SJSA1 (cell line): ENCODE data around the gene PAX9. TPM values are rescaled to one million over a fixed set of nuclear protein-coding genes. Genes with fewer than 3 reads are reported as not detected.
"Not testable (repeated sequence)": the region's sequence is repeated elsewhere in the genome, so short reads cannot be mapped to it uniquely, and the experiment has no call there.

Source experiments
- DNase-seq, 2 experiments: peaks; one replicate each; pipeline ENCODE4 v3.0.0-alpha.2; 2015 to 2020; ENCODE audit warnings: low spot score in 2 of 2, low read depth in 1 of 2
- H3K27ac ChIP-seq: fragments of 250-450 bp; sonication (Bioruptor Pico); 2 replicates; pipeline ENCODE4 v1.5.1; 2020; ENCODE audit warnings: mild to moderate bottlenecking, moderate library complexity
- H3K27me3 ChIP-seq: fragments of 250-450 bp; sonication (Bioruptor Pico); replicated peaks from 2 replicates; pipeline ENCODE4 v1.5.1; 2020; ENCODE audit warnings: mild to moderate bottlenecking, moderate library complexity
- H3K36me3 ChIP-seq: fragments of 250-450 bp; sonication (Bioruptor Pico); 2 replicates; pipeline ENCODE4 v1.5.1; 2020; ENCODE audit warnings: mild to moderate bottlenecking
- H3K4me1 ChIP-seq: fragments of 250-450 bp; sonication (Bioruptor Pico); replicated peaks from 2 replicates; pipeline ENCODE4 v1.6.1; 2021; ENCODE audit warnings: mild to moderate bottlenecking
- H3K4me3 ChIP-seq: fragments of 250-450 bp; sonication (Bioruptor Pico); 2 replicates; pipeline ENCODE4 v1.5.1; 2020; ENCODE audit warnings: mild to moderate bottlenecking
- H3K9me3 ChIP-seq: fragments of 250-450 bp; sonication (Bioruptor Pico); replicated peaks from 2 replicates; pipeline ENCODE4 v1.5.1; 2020; ENCODE audit warnings: mild to moderate bottlenecking
- total RNA-seq: library from RNA; depleted of rRNA; stranded (reverse); fragments of >200 nt; shearing (Covaris generic); gene quantifications from 2 replicates; pipeline ENCODE4 v1.2.3, GENCODE V29; 2014

PAX9 gene
- total RNA-seq, 1 experiment from 2014 or later, result 3.8 TPM

DNA sequence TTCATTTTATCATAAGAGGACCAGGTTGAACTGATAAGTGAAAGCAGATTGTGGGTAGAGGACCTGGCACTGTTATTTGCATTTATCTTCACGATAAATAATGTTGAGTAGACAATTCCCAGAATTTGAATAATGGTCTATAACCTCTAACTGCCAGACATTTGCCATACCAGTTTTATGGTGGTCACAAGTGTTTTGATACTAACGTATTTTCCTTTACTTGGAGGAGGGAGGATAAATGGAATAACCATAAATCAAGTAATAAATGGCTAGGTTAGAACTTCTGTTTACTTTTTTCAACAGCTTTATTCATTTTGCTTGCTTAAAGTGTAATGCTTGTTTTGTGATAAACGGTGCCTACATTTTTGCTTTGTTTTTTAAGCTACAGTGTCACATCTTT, 9.5 kb downstream of the PAX9 start:
- H3K9me3 ChIP-seq, result no peaks in the 10 kb centered on the region
- peaks cover 9% of the 10 kb centered on the region for H3K36me3 ChIP-seq
- no peak for DNase-seq
- no peak overlapping the region for H3K27ac ChIP-seq
- no peak overlapping the region for H3K4me3 ChIP-seq
- H3K4me1 ChIP-seq, result no peaks in the 10 kb centered on the region
- no peaks in the 10 kb centered on the region; the same call in 1 of the 2 replicates for H3K27me3 ChIP-seq

DNA sequence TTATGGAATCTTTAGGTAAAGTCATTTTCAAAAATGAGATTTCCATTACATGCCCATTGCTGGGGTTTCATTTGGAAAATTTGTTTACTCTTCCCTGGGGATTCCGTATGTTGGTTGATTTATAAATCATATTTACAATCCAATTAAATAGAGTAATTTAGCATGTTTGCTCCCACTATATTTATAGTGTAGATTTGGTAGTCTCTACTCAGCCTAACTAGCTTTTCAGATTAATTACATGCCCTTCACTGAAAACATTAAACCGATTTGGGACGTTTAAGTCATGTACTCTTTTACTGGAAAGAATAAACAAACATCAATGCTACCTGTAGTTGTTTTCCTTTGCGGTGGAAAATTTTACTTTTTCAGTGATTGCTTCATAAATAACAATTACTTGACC, 10.4 kb downstream of the PAX9 start:
- Histone ChIP-seq H3K4me1 (no peaks in the 10 kb centered on the region), H3K4me3 (no peak overlapping the region), H3K9me3 (no peaks in the 10 kb centered on the region), H3K27me3 (no peaks in the 10 kb centered on the region; the same call in 1 of the 2 replicates), H3K27ac (no peak overlapping the region), H3K36me3 (peaks cover 9% of the 10 kb centered on the region)
- no peak for DNase-seq

DNA sequence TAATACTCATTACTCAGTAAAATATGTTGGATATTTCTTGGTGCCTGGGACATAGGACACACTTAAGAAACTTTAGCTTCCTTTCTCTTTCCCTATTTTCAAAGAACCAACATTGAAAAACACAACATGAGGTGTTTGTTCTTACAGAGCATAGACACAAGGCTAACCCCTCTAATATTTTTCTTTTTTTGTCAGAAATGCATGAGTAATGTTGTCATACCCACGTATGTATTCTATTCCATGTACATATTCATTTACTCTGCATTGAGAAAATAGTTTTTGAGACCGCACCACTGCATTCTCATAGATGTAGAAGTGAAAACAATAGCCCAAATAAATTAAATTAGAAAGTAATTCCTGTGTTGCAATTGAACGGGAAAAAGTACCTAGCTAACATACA, 13.0 kb downstream of the PAX9 start:
- Histone ChIP-seq H3K27me3 (no peaks in the 10 kb centered on the region), H3K4me3 (no peak overlapping the region), H3K27ac (no peak overlapping the region), H3K9me3 (no peaks in the 10 kb centered on the region), H3K36me3 (peaks cover 9% of the 10 kb centered on the region; the same call in 1 of the 2 replicates), H3K4me1 (no peaks in the 10 kb centered on the region)
- DNase-seq, result no peak

DNA sequence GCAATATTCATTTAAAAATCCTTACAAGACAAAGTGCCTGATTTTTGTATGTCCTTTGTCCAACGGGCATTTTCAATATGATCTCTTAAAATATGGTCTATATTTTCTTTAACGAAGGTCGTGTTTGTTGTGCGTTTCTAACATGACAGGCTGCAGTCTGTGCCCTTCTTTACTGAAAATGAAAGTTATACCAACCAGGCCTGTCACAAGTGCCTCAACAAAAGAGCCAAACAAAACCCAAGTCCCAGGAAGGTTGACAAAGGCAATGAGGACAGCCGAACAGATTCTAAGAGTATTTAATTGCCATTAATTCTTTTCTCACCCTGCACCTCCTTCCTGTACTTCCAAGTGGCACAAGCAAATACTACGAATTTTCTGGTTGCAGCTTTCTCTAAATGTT, 13.9 kb downstream of the PAX9 start:
- H3K27me3 ChIP-seq, result no peaks in the 10 kb centered on the region
- H3K4me1 ChIP-seq, result no peaks in the 10 kb centered on the region
- DNase-seq, result no peak
- no peak overlapping the region for H3K4me3 ChIP-seq
- H3K9me3 ChIP-seq, result no peaks in the 10 kb centered on the region
- H3K36me3 ChIP-seq, result peaks cover 9% of the 10 kb centered on the region; the same call in 1 of the 2 replicates
- H3K27ac ChIP-seq, result no peak overlapping the region

DNA sequence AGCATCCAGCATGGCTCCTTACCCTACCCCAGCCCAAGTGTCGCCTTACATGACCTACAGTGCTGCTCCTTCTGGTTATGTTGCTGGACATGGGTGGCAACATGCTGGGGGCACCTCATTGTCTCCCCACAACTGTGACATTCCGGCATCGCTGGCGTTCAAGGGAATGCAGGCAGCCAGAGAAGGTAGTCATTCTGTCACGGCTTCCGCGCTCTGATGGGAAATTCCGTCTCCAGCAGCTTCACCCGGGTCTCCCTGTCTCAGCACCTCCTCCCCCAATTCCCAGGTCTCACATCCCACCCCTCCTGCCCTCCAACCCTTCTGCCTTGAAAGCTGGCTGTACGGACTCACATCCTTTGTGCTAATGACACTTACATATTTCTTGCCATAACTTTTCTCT, 14.6 kb downstream of the PAX9 start:
- DNase-seq, result no peak
- H3K4me1 ChIP-seq, result no peaks in the 10 kb centered on the region
- no peak overlapping the region for H3K27ac ChIP-seq
- peaks cover 4% of the 10 kb centered on the region; the same call in 1 of the 2 replicates for H3K36me3 ChIP-seq
- H3K4me3 ChIP-seq, result no peak overlapping the region
- no peaks in the 10 kb centered on the region for H3K9me3 ChIP-seq
- no peaks in the 10 kb centered on the region for H3K27me3 ChIP-seq

DNA sequence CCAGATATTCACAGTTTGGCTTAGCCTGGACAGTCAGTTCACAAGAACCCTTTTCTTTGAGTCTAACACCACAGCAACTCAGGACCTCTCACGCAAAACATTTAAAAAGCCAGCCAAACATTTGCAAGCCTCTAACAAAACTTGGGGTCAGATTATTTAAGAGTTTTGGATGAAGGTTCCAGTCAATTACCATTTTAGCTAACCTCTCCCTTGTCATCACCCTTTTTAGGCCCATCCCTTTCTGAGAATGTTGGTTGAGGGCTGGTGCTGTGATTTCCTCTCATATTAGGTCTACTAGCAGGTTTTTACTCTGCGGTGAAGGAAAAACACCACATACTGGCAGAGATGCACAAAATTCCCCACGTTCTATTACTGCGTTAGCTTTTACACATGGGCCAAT, 20.7 kb downstream of the PAX9 start:
- no peak overlapping the region for H3K27ac ChIP-seq
- no peaks in the 10 kb centered on the region for H3K9me3 ChIP-seq
- no peaks in the 10 kb centered on the region for H3K27me3 ChIP-seq
- H3K4me3 ChIP-seq, result no peak overlapping the region
- no peak for DNase-seq
- no peaks in the 10 kb centered on the region for H3K4me1 ChIP-seq
- H3K36me3 ChIP-seq, result no peaks in the 10 kb centered on the region

DNA sequence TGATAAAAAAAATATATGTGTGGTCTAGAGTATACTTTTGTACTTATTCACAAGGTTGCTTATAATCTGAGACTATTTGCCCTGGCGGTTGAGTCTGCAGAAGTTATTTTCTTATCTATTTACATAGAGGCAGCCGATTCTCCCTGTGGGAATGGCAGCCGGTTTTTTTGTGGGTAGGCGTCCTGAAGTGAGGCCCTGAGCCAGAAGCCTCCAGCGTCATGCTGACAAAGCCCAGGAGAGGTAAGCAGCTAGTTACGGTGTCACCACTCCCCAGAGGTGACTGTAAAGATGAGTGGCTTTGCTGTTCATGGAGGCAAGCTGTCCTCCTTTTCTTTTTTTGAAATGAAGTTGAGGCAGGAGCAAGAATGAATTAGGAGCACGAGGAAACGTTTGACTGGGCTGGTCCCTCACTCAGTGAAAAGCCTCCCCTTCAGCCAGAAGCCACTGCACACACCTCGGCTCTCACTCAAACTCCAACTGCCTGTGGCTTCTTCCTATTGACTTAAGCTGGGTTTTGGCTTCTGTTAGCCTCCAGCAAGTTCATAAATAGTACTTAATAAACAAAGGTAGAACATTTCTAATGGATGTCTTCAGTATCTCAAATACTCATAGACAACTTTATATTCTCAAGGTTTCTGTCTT, 21.5 kb downstream of the PAX9 start:
- no peaks in the 10 kb centered on the region for H3K36me3 ChIP-seq
- H3K4me3 ChIP-seq, result no peak overlapping the region
- DNase-seq, result no peak
- H3K27ac ChIP-seq, result no peak overlapping the region
- H3K27me3 ChIP-seq, result no peaks in the 10 kb centered on the region
- no peaks in the 10 kb centered on the region for H3K4me1 ChIP-seq
- no peaks in the 10 kb centered on the region for H3K9me3 ChIP-seq

DNA sequence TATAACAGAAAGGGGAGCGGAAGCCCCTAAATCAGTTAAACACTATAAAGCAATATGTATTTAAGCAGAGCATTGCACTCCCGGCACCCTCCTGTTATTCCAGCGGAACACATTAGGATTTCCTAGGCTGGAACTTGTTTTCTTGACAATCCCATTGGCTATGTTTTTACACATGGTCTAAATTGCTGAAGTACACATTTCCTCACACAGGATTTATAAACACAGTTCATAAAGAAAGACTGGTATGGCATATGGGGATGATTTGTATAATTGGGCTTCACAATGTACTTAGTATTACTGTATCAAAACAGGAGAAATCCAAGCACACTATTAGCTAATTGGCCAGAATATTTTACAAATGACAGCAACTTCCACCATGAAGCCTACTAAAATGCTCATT, 23.3 kb downstream of the PAX9 start:
- H3K9me3 ChIP-seq, result no peaks in the 10 kb centered on the region
- H3K4me3 ChIP-seq, result no peak overlapping the region
- no peaks in the 10 kb centered on the region; the same call in 1 of the 2 replicates for H3K4me1 ChIP-seq
- no peaks in the 10 kb centered on the region for H3K27me3 ChIP-seq
- no peak overlapping the region for H3K27ac ChIP-seq
- no peaks in the 10 kb centered on the region for H3K36me3 ChIP-seq
- DNase-seq, result no peak

DNA sequence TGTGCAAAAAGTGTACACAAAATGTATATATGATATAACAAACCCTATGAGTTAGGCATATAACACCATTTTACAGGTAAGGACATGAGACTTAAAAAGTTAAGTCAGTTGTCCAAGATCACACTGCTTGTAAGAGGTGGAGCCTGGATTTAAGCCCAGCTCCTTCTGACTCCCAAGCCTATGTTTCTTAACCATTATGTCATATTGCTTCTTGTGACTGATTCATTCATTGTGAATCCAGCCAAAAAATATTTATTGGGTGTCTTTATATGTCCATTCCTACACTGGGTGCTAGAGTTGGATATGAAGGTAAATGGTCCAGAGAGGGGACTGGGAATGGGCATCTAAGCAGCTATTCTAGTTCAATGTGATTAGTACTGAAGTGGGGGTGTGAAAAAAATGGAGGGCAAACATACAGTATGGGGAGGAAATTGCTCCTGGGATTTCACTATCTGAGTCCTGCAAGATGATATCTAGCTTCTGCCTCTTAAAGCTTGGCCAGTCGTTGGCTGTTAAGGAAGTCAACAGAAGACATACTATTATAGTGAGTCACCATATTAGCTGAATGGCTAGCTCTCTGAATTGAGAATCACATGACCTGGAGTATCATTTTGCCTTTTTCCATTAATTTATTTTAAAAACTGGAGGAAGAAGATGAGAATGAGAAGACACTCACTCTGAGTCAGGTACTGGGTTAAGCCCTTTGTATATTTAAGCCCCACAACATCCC, 28.8 kb downstream of the PAX9 start:
- DNase-seq, result peak in 1 of 2 experiments; percentile 16
- Histone ChIP-seq H3K27ac (no peak overlapping the region), H3K36me3 (no peaks in the 10 kb centered on the region), H3K27me3 (no peaks in the 10 kb centered on the region), H3K4me3 (no peak overlapping the region), H3K9me3 (no peaks in the 10 kb centered on the region), H3K4me1 (peaks cover 8% of the 10 kb centered on the region)

DNA sequence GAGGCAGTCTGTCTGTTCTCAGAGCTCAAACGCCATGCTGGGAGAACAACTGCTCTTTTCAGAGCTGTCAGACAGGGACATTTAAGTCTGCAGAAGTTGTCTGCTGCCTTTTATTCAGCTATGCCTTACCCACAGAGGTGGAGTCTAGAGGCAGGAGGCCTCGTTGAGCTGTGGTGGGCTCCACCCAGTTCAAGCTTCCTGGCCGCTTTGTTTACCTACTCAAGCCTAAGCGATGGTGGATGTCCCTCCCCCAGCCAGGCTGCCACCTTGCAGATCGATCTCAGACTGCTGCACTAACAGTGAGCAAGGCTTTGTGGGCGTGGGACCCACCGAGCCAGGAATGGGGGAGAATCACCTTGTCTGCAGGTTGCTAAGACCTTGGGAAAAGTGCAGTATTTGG, 37.8 kb downstream of the PAX9 start:
- peaks cover 18% of the 10 kb centered on the region for H3K4me1 ChIP-seq
- not testable (repeated sequence) for H3K27ac ChIP-seq, H3K9me3 ChIP-seq, H3K4me3 ChIP-seq, DNase-seq, H3K27me3 ChIP-seq, H3K36me3 ChIP-seq

DNA sequence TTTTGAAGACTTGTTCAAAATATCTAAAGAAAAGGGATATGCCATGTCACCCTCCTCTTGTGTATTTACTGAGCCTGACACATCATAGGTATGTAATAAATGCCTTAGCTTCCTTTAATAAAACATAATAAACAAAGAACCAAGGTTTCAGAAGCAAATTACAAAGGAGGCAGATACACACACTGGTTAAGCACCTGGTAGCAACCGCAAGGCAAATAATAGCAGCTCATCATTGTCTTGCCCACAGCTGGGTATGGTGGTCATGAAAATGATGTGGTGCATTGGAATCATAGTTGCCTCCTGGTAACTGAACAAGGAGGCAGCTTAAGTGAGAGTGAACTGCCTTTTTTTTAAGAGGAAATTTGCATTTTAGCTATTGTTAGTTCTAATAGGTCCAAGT, 39.0 kb downstream of the PAX9 start:
- Histone ChIP-seq H3K27ac (no peak overlapping the region), H3K4me1 (peaks cover 18% of the 10 kb centered on the region), H3K27me3 (no peaks in the 10 kb centered on the region), H3K9me3 (no peaks in the 10 kb centered on the region), H3K4me3 (no peak overlapping the region), H3K36me3 (no peaks in the 10 kb centered on the region)
- DNase-seq, result peak in 1 of 2 experiments; percentile 24

DNA sequence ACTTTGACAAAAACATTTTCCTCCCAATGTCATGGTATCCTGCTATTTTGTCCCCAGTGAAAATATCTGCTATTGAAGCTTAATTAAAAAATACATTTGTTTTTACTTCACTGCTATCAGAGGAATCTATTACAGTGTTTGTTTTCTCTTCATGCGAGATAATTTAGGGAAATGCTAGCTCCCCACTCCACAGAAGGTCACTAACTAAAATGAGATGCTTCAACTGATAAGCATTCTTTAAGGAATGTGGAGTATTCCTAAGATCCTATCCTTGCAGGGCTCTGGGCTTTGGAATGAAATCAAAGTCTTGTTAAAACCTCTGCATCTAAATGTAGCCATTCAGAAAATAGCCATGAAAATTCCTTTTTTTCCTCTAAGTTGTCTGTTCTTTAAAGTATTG, 39.5 kb downstream of the PAX9 start:
- Histone ChIP-seq H3K4me1 (peaks cover 18% of the 10 kb centered on the region), H3K4me3 (no peak overlapping the region), H3K9me3 (no peaks in the 10 kb centered on the region), H3K36me3 (no peaks in the 10 kb centered on the region), H3K27me3 (no peaks in the 10 kb centered on the region), H3K27ac (no peak overlapping the region)
- peak in 1 of 2 experiments; percentile 11 for DNase-seq

DNA sequence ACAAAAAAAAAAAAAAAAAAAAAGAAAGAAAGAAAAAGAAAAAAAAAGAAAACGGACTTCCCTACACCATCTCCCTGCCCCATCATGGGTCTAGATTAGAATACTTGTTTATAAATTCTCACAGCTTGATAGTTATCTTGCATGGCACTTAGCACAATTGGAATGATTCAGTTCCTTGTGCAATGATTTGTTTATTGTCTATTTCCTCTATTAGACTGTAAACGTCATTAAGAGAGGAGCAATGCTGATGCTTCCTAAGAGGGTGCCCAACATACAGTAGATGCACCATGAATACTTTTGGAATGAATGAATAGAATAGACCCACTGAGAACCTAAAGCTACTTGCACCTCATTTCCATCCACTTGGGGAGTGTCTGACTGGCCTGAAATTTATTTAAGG, 40.8 kb downstream of the PAX9 start:
- Histone ChIP-seq H3K27me3 (no peaks in the 10 kb centered on the region), H3K27ac (no peak overlapping the region), H3K4me1 (peaks cover 18% of the 10 kb centered on the region), H3K4me3 (no peak overlapping the region), H3K9me3 (no peaks in the 10 kb centered on the region), H3K36me3 (no peaks in the 10 kb centered on the region)
- peak in 1 of 2 experiments; percentile 20 for DNase-seq

DNA sequence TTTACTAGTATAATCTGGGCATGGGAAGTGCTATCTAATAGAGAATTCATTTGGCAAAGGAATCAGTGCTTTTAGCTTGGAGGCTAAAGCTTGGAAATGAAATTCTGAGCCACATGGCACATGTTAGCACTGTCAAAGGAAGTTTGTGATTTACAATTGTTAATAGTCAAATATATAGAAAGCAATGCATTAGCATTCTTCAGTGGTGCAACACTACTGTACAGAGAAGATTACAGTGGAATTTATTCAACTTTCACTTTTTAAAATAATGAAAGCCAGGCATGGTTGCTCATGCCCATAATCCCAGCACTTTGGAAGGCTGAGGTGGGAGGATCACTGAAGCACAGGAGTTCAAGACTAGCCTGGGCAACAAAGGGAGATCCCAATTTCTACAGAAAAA, 45.9 kb downstream of the PAX9 start:
- no peaks in the 10 kb centered on the region for H3K36me3 ChIP-seq
- 0 out of 2 replicates have a peak, but pooled peaks cover 2% of the 10 kb centered on the region for H3K27me3 ChIP-seq
- no peak for DNase-seq
- H3K4me3 ChIP-seq, result no peak overlapping the region
- no peak overlapping the region for H3K27ac ChIP-seq
- no peaks in the 10 kb centered on the region; the same call in 1 of the 2 replicates for H3K4me1 ChIP-seq
- no peaks in the 10 kb centered on the region for H3K9me3 ChIP-seq
